NCI-H1436 treated with DMSO at 0.1 percent for 48 hours (cell line): ENCODE data around the gene LRRC8E.

ENCODE experiments used
- DNase-seq: peaks from one replicate; lab custom pipeline; 2025; lab: John Stamatoyannopoulos, UW

LRRC8E gene

DNA sequence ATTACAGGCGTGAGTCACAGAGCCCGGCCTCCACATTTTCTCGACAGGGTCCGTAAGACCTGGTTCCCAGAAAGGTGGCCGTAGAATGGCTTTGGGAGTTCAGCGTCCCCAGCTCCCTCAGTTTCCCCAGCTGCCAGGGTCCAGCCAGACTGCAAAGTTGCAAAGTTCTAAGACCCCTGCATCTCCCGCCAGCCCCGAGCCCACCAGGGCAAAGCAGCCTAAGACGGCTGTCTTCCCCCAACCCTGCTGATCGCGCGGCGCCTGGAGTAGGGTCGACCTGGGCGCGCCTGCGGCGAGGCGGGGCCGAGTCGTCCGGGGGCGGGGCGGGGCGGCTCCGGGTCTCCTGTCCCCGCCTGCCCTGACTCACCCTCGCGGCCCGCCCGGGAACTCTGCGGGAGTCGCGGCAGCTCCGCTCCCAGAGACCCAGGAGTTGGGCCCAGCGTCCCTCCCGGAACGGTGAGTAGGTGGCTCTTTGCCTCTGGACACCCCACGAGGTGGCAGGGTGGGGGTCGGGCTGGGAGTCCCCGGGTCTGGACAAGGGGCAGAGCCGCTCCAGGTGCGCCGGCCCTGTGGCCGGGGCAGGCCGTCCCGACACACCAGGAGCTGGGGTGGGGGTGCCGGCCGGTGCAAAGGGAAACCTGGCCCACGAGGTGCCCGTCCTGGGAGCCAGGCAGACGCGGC lies at the start of gene LRRC8E:
LRRC8E (plus strand) TSS at position 366 of the 681 bp plus-strand sequence. CDS start 7,094 bp downstream, outside the sequence.
- DNase-seq = no peak

DNA sequence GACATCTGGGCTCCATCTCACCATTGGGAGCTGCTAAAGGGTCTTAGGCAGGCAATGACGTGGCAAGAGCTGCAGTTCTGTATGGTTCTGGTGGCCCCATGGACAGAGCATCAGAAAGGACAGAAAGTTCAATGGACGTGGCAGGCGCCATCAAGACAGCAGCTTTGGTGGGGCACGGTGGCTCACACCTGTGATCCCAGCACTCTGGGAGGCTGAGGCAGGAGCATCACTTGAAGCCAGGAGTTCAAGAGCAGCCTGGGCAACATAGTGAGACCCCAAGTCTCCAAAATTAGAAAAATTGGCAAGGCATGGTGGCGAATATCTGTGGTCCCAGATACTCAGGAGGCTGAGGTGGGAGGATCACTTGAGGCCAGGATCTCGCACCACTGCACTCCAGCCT lies 48.8 kb upstream of the LRRC8E start:
- no peak for DNase-seq

DNA sequence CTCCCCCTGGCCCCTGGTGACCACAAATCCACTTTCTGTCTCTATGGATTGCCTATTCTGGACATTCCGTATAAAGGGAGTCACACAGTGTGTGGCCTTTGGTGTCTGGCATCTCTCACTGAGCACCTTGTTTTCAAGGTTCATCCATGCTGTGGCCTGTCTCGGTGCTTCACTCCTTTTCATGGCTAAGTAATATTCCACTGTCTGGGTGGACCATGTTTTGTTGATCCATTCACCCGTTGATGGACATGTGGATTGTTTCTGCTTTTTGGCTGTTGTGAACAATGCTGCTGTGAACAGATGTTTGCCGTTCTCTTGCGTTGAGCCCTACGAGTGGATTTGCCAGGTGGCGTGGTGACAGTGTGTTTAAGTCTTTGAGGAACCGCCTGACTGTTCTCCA lies 47.7 kb upstream of the LRRC8E start:
- DNase-seq = no peak

DNA sequence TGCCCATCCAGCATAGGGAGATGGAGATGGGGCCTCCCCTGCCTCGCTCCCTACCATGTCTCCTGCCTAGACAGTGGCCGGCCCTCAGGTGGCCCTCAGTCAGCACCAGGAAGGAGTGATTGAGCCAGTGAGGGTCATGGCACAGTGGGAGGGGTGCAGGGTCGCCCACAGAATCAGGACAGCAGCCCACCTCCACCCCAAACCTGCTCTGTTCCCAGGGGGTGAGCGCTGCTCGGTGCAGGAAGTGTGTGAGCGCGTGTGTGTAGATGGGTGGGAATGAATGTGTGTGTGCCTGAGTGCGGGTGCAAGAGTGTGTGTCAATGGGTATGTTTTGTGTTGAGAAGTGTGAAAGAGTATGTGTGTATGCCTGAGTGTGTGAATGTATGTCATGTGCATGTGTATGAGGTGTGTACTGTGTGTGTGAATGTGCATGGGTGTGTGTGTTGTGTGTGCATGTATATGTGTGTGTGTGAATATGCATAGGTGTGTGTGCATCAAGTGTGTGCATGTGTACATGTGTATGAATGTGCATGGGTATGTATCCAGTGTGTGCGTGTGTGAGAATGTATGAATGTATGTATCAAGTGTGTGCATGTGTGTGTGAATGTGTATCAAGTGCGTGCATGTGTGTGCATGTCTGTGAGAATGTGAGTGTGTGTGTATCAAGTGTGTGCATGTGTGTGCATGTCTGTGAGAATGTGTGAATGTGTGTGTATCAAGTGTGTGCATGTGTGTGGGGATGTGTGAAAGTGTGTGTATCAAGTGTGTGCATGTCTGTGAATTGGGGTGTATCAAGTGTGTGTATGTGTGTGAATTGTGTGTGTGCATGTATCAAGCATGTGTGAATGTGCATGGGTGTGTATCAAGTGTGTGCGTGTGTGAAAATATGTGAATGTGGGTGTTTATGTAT lies 46.3 kb upstream of the LRRC8E start:
- no peak for DNase-seq

DNA sequence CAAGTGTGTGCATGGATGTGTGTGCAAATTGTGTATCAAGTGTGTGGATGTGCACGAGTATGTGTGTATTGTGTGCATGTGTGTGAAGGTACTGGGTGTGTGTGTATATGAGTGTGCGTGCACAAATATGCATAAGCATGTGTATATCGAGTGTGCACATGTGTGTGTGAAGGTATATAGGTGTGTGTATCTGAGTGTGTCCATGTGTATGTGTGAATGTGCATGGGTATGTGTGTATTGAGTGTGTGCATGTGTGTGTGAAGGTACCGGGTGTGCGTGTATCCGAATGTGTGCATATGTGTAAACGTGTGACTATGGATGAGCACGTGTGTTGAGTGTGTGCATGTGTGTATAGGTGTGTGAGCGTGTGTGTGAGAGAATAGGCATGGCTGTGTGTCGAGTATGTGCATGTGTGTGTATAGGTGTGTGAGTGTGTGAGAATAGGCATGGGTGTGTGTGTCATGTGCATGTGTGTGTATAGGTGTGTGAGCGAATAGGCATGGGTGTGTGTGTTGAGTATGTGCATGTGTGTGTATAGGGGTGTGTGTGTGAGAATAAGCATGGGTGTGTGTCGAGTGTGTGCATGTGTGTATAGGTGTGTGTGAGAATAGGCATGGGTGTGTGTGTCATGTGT lies 45.5 kb upstream of the LRRC8E start:
- DNase-seq = no peak

DNA sequence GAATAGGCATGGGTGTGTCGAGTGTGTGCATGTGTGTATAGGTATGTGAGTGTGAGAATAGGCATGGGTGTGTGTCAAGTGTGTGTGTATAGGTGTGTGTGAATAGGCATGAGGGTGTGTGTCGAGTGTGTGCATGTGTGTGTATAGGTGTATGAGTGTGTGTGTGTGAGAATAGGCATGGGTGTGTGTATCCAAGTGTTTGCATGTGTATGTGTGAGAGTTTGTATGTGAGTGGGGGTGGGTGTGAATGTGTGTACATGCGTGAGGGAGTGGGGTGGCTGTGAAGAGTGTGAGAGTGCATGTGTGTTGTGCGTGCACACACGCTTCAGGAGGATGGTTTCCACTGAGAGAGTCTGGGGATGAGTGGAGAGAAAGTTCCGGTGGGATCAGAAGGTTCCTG lies 44.8 kb upstream of the LRRC8E start:
- no peak for DNase-seq

DNA sequence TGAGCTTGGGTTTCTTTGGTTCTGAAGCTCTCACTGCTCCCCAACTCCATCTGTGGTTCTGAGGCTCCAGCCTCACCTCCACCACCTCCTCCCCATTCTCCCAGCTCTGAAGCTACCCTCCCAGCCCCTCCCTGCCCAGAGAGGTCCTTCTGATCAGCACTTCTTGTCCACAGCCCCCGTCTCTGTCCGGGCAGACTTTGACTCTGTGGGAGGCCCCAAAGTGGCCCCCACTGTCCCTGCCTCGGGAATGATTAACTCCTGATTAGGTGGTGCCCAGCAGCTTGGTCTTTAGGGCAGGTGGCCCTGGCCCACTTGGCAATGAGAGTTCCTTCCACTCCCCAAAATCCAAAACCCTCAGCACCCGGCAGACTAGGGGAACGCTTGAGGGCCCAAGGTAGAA lies 43.9 kb upstream of the LRRC8E start:
- DNase-seq = no peak

DNA sequence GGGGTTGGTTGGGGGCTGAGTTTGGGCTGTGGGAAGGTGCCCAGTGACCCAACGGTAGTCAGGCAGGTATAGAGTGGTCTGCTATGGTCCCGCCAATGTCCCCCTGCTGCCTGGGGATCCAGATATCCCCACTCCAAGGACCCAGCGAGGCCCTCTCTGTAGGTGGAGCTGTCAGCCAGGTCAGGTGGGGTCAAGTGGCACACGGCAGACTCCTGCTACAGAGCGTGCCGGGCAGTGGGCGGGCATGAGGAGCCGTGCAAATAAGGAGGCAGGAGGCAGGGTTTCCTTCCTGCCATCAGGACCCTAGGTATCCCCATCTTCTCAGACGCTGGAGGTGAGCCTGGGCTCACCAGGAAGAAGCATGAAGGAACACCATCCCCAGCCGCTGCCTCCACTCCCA lies 43.4 kb upstream of the LRRC8E start:
- DNase-seq = no peak

DNA sequence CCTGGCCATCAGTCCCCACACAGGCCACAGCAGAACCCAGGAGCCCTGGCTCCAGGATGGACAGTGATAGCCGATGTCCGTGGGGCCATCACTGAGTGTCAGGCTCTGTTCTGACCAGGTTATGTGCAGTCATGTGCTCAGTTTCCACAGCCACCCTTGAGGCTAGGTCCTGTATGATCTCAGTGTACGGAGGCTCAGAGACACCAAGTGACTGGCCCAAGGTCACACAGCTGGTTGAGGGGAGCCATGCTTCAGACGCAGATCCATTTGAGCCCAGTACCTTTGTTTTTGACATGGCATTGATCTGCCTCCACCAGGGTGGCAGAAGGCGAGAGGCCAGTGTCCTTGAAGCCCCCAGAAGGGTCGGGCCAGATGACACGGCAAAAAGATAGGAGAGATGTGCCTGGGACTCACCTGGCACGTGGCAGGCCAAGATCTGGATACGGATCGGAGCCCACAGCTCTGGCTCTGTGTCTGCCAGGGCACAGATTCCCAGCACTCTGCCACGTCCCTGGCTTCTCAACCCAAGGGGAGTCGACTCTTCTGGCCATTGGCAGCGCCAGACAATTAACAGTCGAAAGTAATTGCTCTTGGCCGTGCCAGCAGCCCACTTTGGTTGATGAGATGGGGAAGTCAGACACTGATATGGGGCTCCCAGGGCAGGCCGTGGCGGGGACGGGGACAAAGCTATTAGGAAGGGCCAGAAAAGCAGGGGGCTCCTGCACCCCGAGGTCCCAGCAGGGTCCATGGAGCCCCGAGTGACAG lies 42.7 kb upstream of the LRRC8E start:
- DNase-seq = no peak

DNA sequence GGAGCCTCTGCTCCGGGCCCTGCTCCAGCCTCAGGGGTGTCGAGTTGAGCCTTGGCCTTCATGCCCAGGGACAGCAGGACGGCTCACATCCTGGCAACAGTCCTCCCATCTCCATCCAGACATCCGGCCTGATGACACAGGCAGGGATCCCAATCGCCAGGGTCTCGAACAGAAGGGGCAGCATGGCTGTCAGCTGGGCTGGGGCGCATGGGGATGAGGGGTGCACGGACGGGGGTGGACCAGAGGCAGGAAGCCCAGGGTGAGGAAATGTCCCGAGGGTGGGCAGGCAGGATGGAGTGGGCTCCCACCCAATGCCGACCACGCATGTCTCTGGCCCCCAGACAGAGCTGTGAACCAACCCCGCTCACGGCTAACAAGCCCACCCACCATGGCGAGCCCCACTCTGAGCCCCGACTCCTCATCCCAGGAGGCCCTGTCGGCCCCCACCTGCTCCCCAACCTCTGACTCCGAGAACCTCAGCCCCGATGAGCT lies 42.1 kb upstream of the LRRC8E start:
- DNase-seq = no peak

DNA sequence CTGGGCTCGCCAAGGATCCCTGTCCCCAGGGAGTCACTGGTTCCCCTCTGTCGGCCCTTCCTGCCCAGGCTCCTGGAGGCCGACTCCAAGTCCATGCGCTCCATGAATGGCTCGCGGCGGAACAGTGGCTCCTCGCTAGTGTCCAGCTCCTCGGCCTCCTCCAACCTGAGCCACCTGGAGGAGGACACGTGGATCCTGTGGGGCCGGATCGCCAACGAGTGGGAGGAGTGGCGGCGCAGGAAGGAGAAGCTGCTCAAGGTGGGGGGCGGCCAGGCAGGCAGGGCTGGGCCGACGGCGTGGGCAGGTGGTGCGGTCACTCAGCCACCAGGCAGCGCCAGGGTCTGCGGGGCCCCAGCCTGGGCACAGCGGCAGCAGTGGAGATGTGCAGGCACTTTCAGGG lies 40.6 kb upstream of the LRRC8E start:
- no peak for DNase-seq

DNA sequence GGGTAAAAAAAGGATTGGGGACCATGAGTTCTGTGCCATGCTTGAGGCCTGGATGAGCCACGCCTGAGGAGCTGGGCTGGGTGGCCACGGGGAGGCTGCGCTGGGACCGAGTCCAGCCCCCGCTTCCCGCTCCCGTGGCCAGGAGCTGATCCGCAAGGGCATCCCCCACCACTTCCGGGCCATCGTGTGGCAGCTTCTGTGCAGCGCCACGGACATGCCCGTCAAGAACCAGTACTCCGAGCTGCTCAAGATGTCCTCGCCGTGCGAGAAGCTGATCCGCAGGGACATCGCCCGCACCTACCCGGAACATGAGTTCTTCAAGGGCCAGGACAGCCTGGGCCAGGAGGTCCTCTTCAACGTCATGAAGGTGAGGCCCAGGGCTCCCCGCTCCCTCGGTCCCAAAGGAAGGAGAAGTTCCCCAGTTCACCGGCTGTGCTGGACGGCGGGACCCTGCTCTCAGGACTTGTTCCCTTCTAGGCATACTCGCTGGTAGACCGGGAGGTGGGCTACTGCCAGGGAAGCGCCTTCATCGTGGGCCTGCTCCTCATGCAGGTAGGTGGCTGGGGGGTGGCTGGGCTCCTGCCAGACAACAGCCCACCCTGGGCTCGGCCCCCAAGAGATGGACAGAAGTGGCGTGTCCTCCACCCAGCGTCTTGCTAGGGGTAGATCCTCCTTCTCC lies 39.4 kb upstream of the LRRC8E start:
- DNase-seq = no peak

DNA sequence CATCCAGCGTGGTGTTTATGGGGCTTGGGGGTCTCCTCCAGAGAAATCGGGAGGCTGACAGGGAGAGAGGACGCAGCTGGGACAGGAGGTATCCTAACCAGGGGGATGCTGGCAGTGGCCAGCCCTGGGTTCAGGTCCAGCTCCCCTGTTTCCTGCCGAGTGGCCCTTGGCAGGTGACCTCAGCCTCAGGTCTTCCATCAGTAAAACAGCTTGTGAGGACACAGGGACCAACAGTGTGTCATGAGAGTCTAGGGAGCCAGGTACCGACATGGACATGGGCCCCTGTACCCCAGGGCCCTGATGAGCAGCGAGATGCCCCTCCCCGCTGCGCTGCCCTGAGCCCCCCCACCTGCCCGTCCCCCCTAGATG lies 38.7 kb upstream of the LRRC8E start:
- DNase-seq = no peak

DNA sequence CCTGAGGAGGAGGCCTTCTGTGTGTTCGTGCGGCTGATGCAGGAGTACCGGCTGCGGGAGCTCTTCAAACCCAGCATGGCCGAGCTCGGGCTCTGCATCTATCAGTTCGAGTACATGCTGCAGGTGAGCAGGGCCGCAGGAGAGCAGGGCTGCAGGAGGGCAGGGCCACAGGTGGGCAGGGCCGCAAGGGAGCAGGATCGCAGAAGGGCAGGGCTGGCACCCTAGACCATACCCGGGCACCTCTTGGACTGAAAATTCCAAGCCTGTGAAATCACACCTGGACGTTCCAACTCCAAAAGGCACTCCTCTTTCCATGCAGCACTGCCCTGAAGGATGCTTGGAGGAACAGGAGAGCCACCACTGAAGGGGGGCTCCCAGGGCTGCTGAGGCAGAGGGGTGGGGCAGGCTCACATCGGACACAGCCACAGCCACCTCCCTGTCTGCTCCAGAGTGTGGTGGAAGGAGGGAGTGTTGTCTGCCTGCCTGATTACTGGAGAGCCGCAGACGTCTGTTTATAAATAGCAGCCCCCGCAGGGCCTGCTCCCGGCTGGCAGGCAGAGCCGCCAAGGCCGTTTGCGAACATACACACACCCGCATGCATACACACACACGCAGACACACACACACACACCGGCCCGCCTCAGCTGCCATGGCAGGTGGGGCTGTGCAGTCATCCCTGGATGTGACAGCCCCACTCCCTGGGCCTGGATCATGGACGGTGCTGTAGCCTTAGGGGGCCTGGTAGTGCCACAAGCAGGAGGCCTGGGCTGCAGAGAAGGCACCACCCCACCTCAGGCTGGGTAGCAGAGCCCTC lies 38.1 kb upstream of the LRRC8E start:
- DNase-seq = no peak

DNA sequence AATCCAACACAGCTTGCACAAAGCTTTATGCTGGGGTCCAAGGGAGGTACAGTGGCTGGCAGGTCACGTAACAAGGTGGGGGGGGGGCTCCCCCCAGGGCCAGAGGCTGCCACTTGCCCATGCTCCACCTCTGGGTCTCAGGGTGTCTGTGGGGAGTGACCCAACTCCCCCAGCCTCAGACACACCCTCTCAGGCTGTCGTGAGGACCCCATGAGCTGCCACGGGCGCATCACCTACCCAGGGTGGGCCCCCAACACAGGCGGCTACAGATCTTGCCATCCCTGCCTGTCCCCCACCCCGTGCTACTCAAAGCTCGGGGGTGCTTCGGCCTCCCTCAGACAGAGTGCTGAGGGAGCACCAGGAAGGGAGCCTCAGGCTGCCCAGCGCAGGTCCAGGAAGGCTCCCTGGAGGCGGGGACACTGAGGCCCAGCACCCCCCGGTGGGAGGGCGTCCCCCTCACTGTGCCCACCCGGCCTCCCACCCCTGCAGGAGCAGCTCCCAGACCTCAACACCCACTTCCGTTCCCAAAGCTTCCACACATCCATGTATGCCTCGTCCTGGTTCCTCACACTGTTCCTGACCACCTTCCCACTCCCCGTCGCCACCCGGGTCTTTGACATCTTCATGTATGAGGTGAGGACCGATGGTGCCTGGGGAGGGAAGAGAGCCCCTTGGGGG lies 37.2 kb upstream of the LRRC8E start:
- no peak for DNase-seq

DNA sequence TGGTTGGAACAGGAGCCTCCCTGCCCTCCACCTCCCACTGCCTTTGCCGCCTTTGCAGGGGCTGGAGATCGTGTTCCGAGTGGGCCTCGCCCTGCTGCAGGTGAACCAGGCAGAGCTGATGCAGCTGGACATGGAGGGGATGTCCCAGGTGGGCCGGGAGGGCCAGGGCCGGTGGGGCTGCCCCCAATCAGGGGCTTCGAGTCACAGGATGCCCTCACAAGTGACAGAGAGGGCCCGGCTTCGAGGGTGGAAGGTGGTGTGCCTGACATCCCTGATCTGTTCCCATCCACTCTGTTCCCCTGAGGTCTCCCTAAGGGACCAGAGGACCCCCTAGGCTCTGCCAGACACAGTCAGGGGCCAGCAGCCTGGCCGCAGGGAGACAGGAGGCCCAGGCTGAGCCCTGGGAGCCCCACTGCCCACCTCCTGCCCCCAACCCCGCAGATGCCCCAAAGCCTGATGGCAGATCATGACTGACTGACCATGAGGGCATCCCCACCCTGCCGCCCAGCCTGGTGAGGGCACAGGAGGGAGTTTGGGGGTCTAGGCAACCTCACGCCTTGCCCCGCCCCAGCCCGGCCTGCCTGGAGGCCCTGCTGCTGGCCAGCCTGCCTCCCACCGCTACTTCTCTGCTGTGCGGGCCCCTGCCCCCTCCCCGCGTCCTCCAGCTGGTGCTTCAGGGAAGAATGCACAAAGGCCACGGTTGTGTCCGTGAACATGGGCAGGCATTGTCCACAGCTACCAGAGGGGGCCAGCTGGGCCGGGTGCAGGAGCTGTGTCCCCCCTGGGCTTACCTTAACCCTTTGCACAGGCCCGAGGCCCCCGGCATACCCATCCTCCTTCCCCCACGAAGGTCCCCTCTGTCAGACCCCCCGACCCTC lies 36.4 kb upstream of the LRRC8E start:
- DNase-seq = no peak

DNA sequence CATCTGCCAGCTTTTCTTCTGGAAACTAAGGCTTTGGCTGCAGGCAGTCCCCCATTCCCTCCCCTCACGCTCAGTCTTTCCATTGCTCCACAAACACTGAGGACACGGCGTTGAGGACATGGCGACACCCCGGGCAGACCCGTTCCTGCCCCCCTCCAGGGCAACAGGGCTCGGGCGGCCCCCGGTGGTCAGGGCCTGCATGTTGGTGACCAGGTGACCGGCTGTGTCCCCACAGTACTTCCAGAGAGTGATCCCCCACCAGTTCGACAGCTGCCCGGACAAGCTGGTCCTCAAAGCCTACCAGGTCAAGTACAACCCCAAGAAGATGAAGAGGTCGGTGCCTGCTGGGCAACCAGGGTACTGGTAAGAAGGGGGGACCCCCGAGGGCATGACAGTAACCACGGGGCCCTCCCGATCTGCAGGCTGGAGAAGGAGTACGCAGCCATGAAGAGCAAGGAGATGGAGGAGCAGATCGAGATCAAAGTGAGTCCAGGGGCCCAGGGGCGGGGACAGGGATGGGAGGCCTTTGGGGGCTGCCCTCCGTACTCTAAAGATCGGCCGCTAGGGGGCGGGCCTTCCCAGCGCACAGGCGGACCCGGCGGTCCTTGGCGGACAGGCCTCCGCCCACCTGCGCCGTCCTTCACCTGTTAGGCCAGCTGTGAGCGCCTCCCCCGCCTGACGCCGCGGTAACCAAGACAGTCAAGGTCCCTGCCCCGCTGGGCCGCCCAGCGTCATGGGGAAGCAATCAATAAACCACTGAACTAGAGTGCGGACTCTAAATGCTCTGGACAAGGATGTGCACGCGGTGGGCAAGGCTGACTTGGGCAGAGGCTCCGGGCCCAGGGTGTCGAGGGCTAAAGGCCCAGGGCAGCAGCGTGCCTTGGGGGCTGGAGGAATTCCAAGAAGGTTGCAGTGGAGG lies 35.2 kb upstream of the LRRC8E start:
- DNase-seq = peak; percentile 7

DNA sequence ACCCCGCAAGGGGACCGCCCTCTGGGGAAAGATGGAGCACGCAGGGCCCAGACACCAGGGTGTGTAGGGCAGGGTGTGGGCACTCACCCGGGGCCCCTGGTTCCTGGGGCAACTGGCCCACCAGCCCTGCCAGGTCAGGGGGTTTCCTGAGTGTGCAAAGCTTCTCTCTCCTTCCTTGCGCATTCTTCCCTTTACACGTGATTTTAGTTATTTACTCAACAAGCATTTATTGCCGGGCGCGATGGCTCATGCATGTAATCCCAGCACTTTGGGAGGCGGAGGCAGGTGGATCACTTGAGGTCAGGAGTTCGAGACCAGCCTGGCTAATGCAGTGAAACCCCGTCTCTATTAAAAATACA lies 34.6 kb upstream of the LRRC8E start:
- DNase-seq = no peak
